ENCODE data around the gene PROSER2.

The PROSER2 gene, protein sequence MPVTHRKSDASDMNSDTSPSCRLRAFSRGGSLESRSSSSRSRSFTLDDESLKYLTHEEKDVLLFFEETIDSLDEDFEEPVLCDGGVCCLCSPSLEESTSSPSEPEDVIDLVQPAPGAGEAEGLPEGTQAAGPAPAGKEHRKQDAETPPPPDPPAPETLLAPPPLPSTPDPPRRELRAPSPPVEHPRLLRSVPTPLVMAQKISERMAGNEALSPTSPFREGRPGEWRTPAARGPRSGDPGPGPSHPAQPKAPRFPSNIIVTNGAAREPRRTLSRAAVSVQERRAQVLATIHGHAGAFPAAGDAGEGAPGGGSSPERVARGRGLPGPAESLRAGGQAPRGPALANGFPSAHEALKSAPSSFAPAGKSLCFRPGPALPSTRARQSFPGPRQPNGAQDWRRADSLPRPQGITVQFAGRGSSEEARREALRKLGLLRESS

DNA sequence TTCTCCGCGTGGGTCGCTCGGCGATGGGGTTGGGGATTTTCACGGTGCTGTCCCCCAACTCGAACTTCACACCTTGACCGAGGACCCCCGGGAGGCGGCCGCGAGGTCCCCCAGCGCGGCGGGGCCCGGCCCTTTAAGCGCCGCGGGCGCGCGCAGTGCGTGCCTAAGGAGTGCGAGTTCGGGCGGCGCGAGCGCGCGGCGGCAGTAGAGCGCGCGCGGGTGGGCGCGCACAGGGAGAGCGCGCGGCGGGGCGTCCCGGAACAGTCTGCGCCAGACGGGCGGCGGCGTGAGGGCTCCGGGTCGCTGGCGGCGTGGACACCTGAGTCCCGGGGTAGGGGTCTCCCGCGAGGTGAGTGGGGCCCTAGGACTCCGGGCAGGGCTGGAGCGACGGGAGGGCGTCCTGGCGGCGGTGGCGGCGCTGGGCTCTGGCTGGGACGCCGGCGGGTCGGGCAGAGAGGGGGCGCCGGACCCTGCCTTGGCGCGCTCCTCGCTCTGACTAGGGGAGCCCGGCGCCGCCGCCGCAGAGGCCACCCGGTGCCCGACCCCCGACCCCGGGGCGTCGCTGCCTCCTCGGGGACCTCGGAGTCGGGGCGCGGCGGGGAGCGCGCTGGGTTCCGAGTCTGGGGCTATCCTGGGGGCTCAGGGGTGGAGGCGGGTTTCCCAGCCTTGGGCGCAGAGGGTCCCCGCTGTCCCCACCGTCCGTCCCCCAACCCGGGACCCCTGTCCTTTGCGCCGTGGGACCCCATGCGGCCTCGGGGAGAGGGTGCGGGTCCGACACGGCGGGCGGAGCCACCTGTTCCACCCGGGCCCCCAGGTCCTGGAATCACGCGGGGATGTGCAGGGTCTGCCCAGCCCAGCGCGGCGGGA, at the start of gene PROSER2:
PROSER2 (plus strand) TSS at position 235 of the 867 bp plus-strand sequence. CDS start 28,722 bp downstream, outside the sequence.
- peak in 1 of 2 experiments; percentile 30 for DNase-seq

DNA sequence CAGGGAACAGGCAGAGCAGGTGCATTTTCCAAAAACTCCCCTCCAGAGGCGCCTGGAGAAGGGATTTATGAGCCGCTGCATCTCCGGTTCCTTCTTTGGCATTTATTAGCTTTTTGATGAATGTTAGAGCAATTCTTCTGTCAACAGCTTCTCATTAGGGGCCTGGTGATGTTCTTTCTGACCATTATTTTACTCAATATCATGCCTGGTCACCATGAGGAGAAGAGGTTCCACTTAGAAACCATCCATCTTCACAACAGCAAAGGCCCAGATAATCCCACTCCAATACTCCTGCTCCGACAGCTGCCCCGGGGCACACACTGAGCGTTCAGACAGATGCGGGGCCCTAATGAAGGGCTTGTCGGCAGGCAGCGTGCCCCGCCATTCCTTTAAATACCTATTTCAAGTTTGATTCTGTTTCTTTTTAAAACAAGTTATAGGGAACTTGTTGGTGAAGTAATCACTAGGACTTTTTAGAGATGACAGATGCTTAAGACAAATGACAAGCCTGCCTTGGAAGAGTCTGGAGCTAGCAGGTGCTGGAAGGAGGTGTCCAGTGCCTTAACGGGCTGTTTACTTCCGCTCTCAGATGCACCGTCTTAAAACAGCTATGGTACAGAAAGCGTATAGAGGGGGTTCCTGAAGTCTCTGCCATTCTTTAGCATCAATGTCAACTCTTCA, 49.3 kb upstream of the PROSER2 start:
- DNase-seq: peak in 1 of 2 experiments; percentile 11

DNA sequence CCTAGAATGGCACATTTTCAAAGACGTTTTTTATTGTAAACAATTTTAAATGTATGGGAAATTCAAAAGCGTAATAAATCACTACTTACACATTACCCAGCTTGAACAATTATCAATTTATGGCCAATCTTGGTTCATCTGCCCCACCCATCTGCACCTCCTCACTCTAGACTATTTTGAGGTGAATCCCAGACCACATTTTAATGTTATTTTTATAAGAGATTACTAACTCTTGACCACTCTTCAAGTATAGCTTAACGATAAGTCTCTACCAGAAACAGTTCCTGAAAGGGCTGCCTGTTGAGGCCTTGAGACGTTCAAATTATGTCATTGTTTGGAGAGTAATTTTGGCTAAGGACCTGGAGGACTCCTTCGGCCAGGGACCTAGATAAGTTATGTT, 47.7 kb upstream of the PROSER2 start:
- no peak for DNase-seq

DNA sequence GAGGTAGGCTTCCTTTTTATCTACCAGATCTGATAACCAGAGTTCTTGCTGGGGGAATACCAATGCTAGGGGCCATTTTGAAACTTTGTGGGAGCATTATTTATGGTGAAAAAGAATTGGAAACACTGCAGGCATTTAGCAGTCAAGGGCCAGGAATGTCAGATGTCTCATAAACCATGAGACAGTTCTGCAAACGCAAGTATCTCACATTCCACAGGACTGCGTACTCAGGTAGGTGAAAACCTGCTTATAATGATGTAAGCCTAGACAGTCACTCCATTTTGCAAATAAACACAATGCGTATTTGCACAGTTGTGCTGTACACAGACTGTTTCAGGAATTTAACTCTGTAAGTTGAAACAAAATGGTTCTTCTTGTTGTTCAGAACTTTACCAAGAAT, 47.1 kb upstream of the PROSER2 start:
- DNase-seq: no peak

DNA sequence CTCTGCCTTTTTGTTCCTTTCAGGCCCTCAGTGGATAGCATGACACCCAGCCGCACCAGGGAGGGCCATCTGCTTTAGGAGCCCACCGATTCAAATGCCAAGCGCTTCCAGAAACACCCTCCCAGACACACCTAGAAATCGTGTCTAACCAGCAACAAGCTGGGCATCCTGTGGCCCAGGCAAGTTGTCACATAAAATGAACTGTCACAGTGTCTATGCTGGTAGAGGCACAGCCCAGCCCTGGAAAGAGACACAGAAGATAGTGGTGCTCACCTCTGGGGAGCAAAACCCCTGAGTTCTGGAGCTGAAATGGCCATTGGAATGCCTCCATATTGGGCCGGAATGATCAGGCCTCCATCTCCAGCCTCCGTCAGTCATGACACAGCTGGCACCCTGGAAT, 42.0 kb upstream of the PROSER2 start:
- DNase-seq: no peak

DNA sequence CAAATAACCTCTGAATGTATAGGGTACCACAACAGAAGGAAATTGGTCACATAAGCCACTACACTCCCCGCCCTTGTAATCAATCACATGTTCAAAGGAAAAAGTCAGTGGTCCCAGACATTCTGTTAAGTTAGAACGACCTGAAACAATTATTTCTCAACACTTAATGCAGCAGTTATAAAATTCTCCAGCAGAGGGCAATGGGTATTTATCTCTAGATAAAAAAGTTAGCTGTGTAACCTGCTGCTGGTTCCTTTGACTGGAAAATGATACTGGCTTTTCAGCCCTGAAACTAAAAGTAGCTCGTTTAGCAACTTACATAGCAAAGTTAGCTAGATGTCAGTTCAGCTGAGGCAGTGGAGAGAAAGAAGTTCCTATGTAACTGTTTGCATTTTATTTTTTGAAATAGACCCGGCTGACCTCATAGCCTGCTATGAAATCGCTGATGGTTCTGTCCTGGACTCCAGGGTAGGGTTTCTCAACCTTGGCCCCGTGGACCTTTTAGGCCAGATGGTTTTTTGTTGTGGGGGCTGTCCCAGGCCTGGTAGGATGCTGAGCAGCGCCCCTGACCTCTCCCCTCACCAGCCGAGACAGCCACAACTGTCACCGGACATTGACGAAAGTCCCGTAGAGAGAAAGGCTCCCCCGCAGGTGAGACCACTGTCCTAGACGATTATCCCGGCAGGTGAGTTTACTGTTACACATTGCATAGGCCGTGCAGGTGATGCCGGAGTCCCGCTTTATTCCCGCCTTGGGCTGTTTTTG, 40.2 kb upstream of the PROSER2 start:
- DNase-seq: peak in 1 of 2 experiments; percentile 35

DNA sequence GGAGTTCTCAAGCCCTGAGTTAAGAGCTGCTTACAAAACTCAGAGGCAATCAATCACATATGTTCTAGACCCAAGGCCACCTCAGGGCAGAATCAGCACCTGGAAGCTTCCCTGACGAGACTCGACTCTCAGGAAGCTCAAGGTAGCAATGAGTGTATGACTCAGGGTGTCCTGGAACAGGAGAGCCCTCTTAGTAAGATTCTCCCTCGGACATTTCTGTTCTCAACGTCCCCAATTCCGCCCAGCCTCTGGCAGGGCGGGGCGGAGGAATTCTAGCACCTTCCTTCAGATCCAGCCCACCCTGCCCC, 39.6 kb upstream of the PROSER2 start:
- DNase-seq: no peak

DNA sequence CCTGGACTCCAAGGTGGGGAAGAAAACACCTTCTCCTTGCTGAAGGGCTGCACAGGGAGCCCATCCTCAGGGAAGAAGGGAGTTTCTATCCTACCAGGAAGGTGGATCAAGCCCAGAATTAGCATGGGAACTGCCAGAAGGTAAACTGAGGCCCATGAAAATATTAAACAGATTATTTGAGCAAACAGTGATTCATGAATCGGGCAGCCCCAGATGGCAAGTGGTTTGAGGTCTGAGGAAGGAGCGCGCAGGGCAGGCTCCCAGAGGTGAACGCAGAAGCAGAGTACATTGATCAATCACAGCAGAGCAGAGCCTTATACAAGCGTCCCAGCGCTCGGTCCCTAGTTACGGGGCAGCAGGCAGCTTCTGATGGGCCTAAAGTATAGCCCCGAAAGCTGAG, 35.8 kb upstream of the PROSER2 start:
- no peak for DNase-seq

DNA sequence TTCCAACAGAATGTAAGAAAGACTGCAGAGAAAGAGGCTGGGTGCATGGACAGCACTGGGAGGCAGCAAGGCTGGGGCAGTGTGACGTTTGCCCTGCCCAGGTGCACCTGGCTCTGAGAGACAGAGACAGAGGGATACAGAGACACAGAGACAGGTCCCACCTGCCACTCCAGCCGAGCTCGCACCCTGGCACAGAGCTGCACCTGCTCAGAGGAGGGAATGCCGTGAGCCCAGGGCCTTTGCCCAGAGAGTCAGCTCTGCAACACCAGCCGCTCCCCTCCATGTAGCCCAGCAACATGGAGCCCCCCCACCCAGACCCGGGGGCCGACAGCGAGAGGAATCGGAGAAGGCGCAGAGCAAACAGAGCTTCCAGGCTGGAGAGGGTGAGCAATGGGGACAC, 35.3 kb upstream of the PROSER2 start:
- DNase-seq: no peak

DNA sequence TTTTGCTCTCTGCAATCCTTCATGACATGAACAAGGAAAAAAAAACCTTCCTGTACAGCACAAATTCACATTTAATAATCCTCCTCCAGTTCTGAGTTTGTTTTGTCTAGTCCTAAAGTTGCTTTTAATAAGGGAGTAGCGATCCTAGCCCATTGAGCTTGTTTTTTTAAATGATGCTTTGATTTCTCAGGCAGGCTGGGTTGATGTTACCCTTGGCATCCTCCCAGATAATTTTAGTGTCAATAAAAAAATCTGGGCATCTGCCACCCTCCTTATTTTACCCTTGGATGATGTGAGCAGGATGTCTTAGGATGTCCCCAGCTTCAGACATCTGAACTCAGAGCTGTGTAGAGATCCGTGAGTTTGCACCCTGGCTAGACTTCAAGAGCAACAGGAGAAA, 33.9 kb upstream of the PROSER2 start:
- no peak for DNase-seq

DNA sequence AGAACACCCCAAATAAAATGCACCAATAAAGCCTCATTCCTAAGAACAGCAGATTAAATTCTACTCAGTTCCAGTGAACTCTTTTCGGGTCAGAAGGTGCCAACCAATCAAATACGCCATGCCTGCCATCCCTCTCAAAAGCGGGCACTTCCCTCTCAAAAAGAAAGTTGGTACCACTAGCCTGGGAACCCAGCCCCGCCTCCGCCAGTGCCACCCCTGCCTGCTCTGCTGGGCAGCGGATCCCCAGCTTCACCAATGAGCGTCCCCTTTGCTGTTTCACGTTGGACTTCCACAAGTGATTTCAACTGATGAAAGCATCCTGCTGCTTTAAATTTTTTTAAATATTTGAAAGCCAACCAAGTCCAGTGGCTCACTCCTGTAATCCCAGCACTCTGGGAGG, 33.2 kb upstream of the PROSER2 start:
- DNase-seq: no peak

DNA sequence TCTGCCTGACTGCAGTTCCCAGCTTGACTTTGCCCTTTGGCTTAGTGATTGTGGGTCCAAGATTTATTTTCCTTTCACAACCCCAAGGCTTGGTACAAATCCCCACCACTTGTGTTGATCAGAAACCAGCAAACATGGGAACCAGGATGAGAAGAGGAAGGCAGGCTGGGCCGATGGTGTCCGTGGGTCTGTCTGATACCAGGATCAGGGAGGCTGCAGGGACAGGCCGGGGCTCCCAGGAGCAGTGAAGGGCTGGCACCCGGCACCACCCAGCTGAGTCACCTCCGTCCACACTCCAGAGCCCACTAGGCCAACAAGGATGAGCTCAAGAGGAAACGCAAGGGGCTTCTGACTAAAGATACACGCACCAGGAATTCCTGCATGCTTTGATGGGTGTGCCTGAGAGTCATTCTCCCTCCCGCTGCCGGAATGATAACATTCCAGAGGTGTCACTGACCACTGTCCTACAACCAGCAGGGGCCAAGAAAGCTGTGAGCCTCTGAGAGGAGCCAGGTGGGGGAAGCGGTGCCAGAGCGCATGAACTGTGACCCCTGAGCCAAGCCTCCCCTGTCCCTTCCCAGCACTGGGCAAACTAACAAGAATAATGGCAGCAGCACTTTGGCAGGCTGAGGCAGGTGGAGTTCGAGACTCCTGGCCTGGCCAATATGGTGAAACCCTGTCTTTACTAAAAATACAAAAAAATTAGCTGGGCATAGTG, 29.2 kb upstream of the PROSER2 start:
- DNase-seq: no peak

DNA sequence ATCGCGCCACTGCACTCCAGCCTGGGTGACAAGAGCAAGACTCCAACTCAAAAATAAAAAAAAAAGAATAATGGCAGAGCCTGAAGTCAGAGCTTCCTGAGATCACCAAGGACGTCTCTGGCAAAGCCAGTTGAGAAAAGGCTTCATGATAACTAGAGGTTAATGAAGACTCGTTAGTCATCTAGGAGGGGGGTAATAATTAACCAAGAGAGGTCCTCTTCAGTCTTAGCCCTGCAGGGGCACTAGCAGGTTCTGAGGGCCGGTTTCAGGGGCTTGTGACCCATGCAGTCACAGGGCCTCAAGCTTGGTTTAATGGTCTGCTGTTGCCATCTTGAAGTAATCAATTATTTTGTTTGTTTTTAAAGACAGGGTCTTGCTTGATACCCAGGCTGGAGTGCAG, 28.6 kb upstream of the PROSER2 start:
- DNase-seq: no peak

DNA sequence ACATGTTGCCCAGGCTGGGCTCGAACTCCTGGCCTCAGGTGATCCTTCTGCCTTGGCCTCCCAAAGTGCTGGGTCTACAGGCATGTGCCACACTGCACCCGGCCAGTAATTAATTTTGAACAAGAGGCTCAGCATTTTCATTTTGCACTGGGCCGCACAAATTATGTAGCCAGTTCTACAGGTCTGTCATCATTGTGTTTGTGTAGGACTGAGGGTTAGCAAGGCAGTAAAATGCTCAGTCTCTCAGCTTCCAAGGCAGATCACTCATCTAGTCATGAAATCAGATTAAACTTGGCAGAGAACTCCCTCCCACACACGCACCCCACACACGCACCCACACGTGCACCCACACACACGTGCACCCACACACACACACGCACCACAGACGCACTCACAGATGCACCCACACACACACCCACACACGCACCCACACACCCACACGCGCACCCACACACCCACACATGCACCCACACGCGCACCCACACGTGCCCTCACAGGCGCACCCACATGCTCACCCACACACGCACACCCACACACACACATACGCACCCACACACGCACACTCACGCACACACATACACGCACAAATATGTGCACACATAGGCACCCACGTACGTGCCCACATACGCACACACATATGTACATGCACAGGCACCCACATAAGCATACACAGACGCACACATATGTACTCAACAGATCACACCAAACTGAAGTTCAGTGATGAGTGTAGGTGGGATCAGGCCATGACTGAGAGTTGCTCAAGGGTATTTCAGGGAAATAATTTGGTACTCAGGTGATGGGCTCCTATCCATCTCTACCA, 27.8 kb upstream of the PROSER2 start:
- no peak for DNase-seq

DNA sequence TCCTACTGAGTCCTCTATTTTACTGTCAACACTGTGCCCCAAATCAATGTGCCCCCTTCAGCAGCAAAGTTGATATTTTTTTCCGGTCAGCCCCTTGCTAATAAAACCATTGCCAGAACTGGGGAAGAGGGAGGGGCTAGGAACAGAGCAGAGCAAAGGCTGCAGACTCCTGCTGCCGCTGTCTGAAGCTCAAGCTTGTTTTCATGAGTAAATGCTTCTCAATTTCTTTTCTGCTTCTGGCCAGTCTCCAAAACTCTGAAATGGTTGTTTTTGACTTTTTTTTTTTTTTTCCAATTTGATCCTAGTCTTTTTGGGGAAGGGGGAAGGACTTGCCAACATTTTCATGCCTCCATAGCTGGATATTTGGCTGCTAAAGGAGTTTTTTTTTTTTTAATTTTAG, 26.7 kb upstream of the PROSER2 start:
- no peak for DNase-seq

DNA sequence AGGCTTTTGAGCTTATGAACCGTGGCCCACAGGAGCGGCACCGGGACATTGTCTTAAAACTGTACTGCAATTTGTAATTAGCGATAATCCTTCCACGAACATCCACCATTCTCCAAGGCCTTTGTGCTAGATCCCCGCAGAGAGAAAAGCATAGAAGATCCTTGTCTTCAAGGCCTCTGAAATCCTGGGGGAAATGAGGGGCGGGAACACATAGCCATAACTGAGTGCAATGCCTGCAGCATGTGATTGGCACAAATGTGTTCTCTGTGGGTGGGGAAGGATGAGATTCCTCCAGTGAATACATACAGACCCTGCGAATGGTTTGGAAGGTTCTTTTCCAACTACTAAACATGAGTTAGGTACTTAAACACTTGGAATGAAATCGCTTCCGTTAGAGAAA, 25.9 kb upstream of the PROSER2 start:
- DNase-seq: no peak

DNA sequence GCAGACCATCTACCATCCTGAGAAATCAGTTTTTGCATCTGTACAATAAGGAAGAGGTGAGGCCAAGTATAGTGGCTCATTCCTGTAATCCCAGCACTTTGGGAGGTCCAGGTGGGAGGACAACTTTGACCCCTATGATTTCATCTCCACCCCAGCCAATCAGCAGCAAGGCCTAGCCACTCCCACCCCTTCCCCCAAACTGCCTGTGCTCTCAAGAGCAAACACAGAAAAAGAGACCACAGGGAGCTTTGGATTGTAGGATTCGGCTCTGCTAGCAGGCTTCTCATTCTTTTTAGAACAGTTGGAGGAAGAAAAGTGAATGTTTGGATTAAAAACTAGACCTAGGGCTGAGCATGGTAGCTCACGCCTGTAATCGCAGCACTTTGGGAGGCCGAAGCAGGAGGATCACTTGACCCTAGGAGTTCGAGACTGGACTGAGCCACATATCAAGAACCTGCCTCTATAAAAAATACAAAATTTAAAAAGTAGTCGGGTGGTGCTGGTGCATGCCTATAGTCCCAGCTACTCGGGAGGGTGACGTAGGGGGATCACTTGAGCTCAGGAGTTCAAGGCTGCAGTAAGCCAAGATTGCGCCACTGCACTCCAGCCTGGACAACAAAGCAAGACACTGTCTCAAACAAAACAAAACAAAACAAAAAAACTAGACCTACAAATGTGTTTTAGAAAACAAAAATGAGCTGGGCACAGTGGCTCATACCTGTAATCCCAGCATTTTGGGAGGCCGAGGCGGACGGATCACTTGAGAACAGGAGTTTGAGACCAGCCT, 25.1 kb upstream of the PROSER2 start:
- no peak for DNase-seq

DNA sequence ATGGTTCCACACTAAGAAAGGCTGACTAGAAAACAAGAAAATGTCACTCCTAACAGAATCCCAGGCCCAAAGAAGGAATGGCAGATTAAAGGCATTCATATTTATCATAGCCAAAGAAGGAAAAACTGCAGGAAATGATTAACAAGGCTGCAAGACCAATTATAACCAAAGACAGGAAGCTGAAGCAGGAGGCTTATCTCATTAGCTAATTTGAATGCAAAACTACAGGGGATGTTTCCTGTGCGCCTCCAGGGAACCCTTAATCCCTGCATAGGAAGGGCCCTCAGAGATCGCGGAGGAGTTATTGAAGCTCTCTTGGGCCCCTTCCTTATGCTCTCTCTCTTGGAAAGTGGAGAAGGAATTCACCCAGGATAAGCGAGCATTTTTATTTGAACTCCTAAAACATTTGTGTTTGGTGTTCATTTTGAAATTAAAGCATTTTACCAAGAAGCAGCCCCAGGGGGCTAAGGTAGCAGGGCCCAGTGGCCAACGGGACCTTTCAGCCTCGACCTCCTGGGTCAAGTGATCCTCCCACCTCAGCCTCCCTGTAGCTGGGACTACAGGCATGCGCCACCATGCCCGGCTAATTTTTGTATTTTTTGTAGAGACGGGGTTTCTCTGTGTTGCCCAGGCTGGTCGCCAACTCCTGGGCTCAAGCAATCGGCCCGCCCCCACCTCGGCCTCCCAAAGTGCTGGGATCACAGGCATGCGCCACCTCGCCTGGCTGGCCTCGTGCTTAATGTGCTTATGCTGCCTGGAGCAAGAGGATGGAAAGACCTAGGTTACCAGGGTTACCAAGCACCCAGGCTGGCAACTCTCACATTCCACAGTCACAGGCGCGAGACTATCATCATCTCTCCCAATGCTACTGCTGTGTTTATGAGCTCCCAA, 24.1 kb upstream of the PROSER2 start:
- peak in 1 of 2 experiments; percentile 3 for DNase-seq

DNA sequence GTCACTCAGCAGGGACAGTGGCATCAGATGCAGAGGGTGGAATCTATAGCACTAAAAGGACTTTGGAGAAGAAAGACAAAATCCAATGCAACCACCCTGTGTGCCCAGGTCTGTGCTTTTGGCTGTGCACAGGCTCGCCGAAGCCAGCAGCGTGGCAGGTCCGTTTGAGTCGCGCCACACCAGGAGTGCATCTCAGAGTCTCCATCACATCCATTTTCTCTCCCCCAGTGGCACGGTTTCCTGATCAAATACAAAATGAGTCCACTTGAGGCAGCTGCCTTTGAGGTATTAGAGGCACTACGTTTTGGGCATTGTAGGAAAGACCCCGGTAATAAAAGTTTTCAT, 23.4 kb upstream of the PROSER2 start:
- DNase-seq: no peak
